Transverse colon (tissue), 4 donors: ENCODE results near the gene EIF4B.

ENCODE experiments used
- EP300 ChIP-seq: sonication (generic); formaldehyde crosslinking; IDR thresholded peaks from one replicate; pipeline ENCODE4 v1.6.1; 2017; ENCODE audit warnings: antibody characterized with exemption, low read depth
- POLR2A ChIP-seq: fragments of 450-650 bp; IDR thresholded peaks from one replicate; pipeline ENCODE4 v1.6.1; 2016; ENCODE audit warnings: antibody characterized with exemption, mild to moderate bottlenecking, moderate library complexity
- POLR2AphosphoS5 ChIP-seq, 3 donors: sonication (generic); formaldehyde crosslinking; IDR thresholded peaks; one replicate each; pipeline ENCODE4 v1.6.1; 2016; ENCODE audit warnings: antibody characterized with exemption in 3 of 3
- TF ChIP-seq, protein P1 (sequence below), 5 experiments: fragments of 200-600 bp in 3 of 5; fragments of 450-650 bp in 2 of 5; sonication (generic) in 3 of 5; IDR thresholded peaks; 1 replicate in 2 of 5; 2 replicates in 3 of 5; pipeline ENCODE4 v1.5.1; 2016 to 2017; ENCODE audit warnings: antibody characterized with exemption in 5 of 5, inconsistent platforms in 3 of 5, mild to moderate bottlenecking in 2 of 5, moderate library complexity in 1 of 5

DNA sequence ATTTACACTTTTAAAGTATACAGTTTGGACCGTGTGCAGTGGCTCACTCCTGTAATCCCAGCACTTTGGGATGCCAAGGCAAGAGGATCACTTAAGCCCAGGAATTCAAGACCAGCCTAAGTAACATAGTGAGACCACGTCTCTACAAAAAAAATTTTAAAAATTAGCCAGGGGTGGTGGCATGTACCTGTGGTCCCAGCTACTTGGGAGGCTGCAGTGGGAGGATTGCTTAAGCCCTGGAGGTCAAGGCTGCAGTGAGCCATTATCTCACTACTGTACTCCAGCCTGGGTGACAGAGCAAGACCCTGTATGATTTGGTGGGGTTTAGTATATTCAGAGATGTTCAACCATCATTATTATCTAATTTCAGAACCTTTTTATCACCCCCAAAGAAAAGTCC lies 4.7 kb downstream of the EIF4B start:
- TF ChIP-seq, protein P1, sequence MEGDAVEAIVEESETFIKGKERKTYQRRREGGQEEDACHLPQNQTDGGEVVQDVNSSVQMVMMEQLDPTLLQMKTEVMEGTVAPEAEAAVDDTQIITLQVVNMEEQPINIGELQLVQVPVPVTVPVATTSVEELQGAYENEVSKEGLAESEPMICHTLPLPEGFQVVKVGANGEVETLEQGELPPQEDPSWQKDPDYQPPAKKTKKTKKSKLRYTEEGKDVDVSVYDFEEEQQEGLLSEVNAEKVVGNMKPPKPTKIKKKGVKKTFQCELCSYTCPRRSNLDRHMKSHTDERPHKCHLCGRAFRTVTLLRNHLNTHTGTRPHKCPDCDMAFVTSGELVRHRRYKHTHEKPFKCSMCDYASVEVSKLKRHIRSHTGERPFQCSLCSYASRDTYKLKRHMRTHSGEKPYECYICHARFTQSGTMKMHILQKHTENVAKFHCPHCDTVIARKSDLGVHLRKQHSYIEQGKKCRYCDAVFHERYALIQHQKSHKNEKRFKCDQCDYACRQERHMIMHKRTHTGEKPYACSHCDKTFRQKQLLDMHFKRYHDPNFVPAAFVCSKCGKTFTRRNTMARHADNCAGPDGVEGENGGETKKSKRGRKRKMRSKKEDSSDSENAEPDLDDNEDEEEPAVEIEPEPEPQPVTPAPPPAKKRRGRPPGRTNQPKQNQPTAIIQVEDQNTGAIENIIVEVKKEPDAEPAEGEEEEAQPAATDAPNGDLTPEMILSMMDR (IDR thresholded peaks at IDR 0.05): no peak
- TF ChIP-seq POLR2A (no peak), EP300 (no peak), POLR2AphosphoS5 (IDR thresholded peaks at IDR 0.05) (no peak)
